ENCODE data around the gene PRUNE2. TPM values are rescaled to one million over a fixed set of nuclear protein-coding genes. Genes with fewer than 3 reads are reported as not detected.
A peak's percentile ranks its signal among the peaks of the same experiment; 100 is the strongest.

PRUNE2 gene
- total RNA-seq, 1 experiment from 2014 or later: 0.48 TPM

- Histone ChIP-seq H2AFZ (ENCODE audit: low read length) (no peak overlapping the region), H3K27me3 (ENCODE audit: low read length) (no peaks in the 10 kb centered on the region), H3K9me3 (ENCODE audit: low read length) (no peaks in the 10 kb centered on the region), H4K20me1 (ENCODE audit: insufficient read depth, low read depth, low read length) (no peaks in the 10 kb centered on the region), H3K9me2 (replicated peaks; ENCODE audit: insufficient read depth, low read length) (no peaks in the 10 kb centered on the region), H3K36me3 (ENCODE audit: insufficient read depth, low read length) (no peaks in the 10 kb centered on the region), H3K4me2 (ENCODE audit: low read depth, low read length, poor library complexity, severe bottlenecking) (no peak overlapping the region), H3K9ac (ENCODE audit: low read length) (no peak overlapping the region), H3K79me2 (ENCODE audit: low read length) (no peaks in the 10 kb centered on the region), H3K27ac (ENCODE audit: low read length) (no peak overlapping the region), H3K4me3 (ENCODE audit: low read length) (no peak overlapping the region), H3K4me1 (ENCODE audit: low read length) (no peaks in the 10 kb centered on the region)
- no peak for DNase-seq
Measured at GRCh38 chr9:76718166-76718565, 187.7 kb downstream of the PRUNE2 start.

GRCh38 chr9:76717613-76718012 lies 188.3 kb downstream of the PRUNE2 start:
- no peaks in the 10 kb centered on the region for H3K4me1 ChIP-seq (ENCODE audit: low read length)
- H2AFZ ChIP-seq (ENCODE audit: low read length): no peak overlapping the region
- H3K27ac ChIP-seq (ENCODE audit: low read length): no peak overlapping the region
- H3K9ac ChIP-seq (ENCODE audit: low read length): no peak overlapping the region
- H3K9me3 ChIP-seq (ENCODE audit: low read length): no peaks in the 10 kb centered on the region
- H3K4me2 ChIP-seq (ENCODE audit: low read depth, low read length, poor library complexity, severe bottlenecking): no peak overlapping the region
- no peak for DNase-seq
- H3K4me3 ChIP-seq (ENCODE audit: low read length): no peak overlapping the region
- H3K36me3 ChIP-seq (ENCODE audit: insufficient read depth, low read length): no peaks in the 10 kb centered on the region
- H4K20me1 ChIP-seq (ENCODE audit: insufficient read depth, low read depth, low read length): no peaks in the 10 kb centered on the region
- H3K9me2 ChIP-seq (replicated peaks; ENCODE audit: insufficient read depth, low read length): no peaks in the 10 kb centered on the region
- H3K27me3 ChIP-seq (ENCODE audit: low read length): no peaks in the 10 kb centered on the region
- no peaks in the 10 kb centered on the region for H3K79me2 ChIP-seq (ENCODE audit: low read length)

GRCh38 chr9:76717176-76717575 lies 188.7 kb downstream of the PRUNE2 start:
- Histone ChIP-seq H3K27ac (ENCODE audit: low read length) (no peak overlapping the region), H4K20me1 (ENCODE audit: insufficient read depth, low read depth, low read length) (no peaks in the 10 kb centered on the region), H3K4me1 (ENCODE audit: low read length) (no peaks in the 10 kb centered on the region), H3K79me2 (ENCODE audit: low read length) (no peaks in the 10 kb centered on the region), H3K4me2 (ENCODE audit: low read depth, low read length, poor library complexity, severe bottlenecking) (no peak overlapping the region), H3K9me2 (replicated peaks; ENCODE audit: insufficient read depth, low read length) (no peaks in the 10 kb centered on the region), H3K27me3 (ENCODE audit: low read length) (no peaks in the 10 kb centered on the region), H3K9me3 (ENCODE audit: low read length) (no peaks in the 10 kb centered on the region), H2AFZ (ENCODE audit: low read length) (no peak overlapping the region), H3K4me3 (ENCODE audit: low read length) (no peak overlapping the region), H3K9ac (ENCODE audit: low read length) (no peak overlapping the region), H3K36me3 (ENCODE audit: insufficient read depth, low read length) (no peaks in the 10 kb centered on the region)
- no peak for DNase-seq

- Histone ChIP-seq H3K9me3 (ENCODE audit: low read length) (no peaks in the 10 kb centered on the region), H3K4me3 (ENCODE audit: low read length) (no peak overlapping the region), H3K4me1 (ENCODE audit: low read length) (no peaks in the 10 kb centered on the region), H3K27me3 (ENCODE audit: low read length) (no peaks in the 10 kb centered on the region), H3K79me2 (ENCODE audit: low read length) (no peaks in the 10 kb centered on the region), H3K4me2 (ENCODE audit: low read depth, low read length, poor library complexity, severe bottlenecking) (no peak overlapping the region), H3K9ac (ENCODE audit: low read length) (no peak overlapping the region), H2AFZ (ENCODE audit: low read length) (no peak overlapping the region), H3K36me3 (ENCODE audit: insufficient read depth, low read length) (no peaks in the 10 kb centered on the region), H3K27ac (ENCODE audit: low read length) (no peak overlapping the region), H3K9me2 (replicated peaks; ENCODE audit: insufficient read depth, low read length) (no peaks in the 10 kb centered on the region), H4K20me1 (ENCODE audit: insufficient read depth, low read depth, low read length) (no peaks in the 10 kb centered on the region)
- DNase-seq: no peak
Measured at GRCh38 chr9:76716085-76716672, 189.7 kb downstream of the PRUNE2 start.

- no peak overlapping the region for H3K4me2 ChIP-seq (ENCODE audit: low read depth, low read length, poor library complexity, severe bottlenecking)
- H3K9me2 ChIP-seq (replicated peaks; ENCODE audit: insufficient read depth, low read length): no peaks in the 10 kb centered on the region
- H3K79me2 ChIP-seq (ENCODE audit: low read length): no peaks in the 10 kb centered on the region
- H3K9ac ChIP-seq (ENCODE audit: low read length): no peak overlapping the region
- no peaks in the 10 kb centered on the region for H3K36me3 ChIP-seq (ENCODE audit: insufficient read depth, low read length)
- H3K9me3 ChIP-seq (ENCODE audit: low read length): no peaks in the 10 kb centered on the region
- no peaks in the 10 kb centered on the region for H4K20me1 ChIP-seq (ENCODE audit: insufficient read depth, low read depth, low read length)
- DNase-seq: no peak
- no peak overlapping the region for H3K4me3 ChIP-seq (ENCODE audit: low read length)
- no peaks in the 10 kb centered on the region for H3K27me3 ChIP-seq (ENCODE audit: low read length)
- no peak overlapping the region for H3K27ac ChIP-seq (ENCODE audit: low read length)
- no peak overlapping the region for H2AFZ ChIP-seq (ENCODE audit: low read length)
- H3K4me1 ChIP-seq (ENCODE audit: low read length): no peaks in the 10 kb centered on the region
Measured at GRCh38 chr9:76713381-76713780, 192.5 kb downstream of the PRUNE2 start.

- Histone ChIP-seq H3K27ac (ENCODE audit: low read length) (no peak overlapping the region), H3K27me3 (ENCODE audit: low read length) (no peaks in the 10 kb centered on the region), H4K20me1 (ENCODE audit: insufficient read depth, low read depth, low read length) (no peaks in the 10 kb centered on the region), H2AFZ (ENCODE audit: low read length) (no peak overlapping the region), H3K4me1 (ENCODE audit: low read length) (no peaks in the 10 kb centered on the region), H3K4me3 (ENCODE audit: low read length) (no peak overlapping the region), H3K79me2 (ENCODE audit: low read length) (no peaks in the 10 kb centered on the region), H3K4me2 (ENCODE audit: low read depth, low read length, poor library complexity, severe bottlenecking) (no peak overlapping the region), H3K9me3 (ENCODE audit: low read length) (no peaks in the 10 kb centered on the region), H3K9me2 (replicated peaks; ENCODE audit: insufficient read depth, low read length) (no peaks in the 10 kb centered on the region), H3K9ac (ENCODE audit: low read length) (no peak overlapping the region), H3K36me3 (ENCODE audit: insufficient read depth, low read length) (no peaks in the 10 kb centered on the region)
- no peak for DNase-seq
Measured at GRCh38 chr9:76709020-76709419, 196.9 kb downstream of the PRUNE2 start.

- Histone ChIP-seq H3K4me3 (ENCODE audit: low read length) (no peak overlapping the region), H3K9me3 (ENCODE audit: low read length) (no peaks in the 10 kb centered on the region), H3K4me1 (ENCODE audit: low read length) (no peaks in the 10 kb centered on the region), H3K4me2 (ENCODE audit: low read depth, low read length, poor library complexity, severe bottlenecking) (no peak overlapping the region), H4K20me1 (ENCODE audit: insufficient read depth, low read depth, low read length) (no peaks in the 10 kb centered on the region), H3K79me2 (ENCODE audit: low read length) (no peaks in the 10 kb centered on the region), H3K27ac (ENCODE audit: low read length) (no peak overlapping the region), H3K36me3 (ENCODE audit: insufficient read depth, low read length) (no peaks in the 10 kb centered on the region), H3K9me2 (replicated peaks; ENCODE audit: insufficient read depth, low read length) (no peaks in the 10 kb centered on the region), H3K9ac (ENCODE audit: low read length) (no peak overlapping the region), H3K27me3 (ENCODE audit: low read length) (no peaks in the 10 kb centered on the region), H2AFZ (ENCODE audit: low read length) (no peak overlapping the region)
- DNase-seq: no peak
Measured at GRCh38 chr9:76707510-76707909, 198.4 kb downstream of the PRUNE2 start.

- H3K27ac ChIP-seq (ENCODE audit: low read length): no peak overlapping the region
- H3K9ac ChIP-seq (ENCODE audit: low read length): no peak overlapping the region
- H3K36me3 ChIP-seq (ENCODE audit: insufficient read depth, low read length): no peaks in the 10 kb centered on the region
- H3K27me3 ChIP-seq (ENCODE audit: low read length): no peaks in the 10 kb centered on the region
- H3K9me3 ChIP-seq (ENCODE audit: low read length): no peaks in the 10 kb centered on the region
- H3K4me2 ChIP-seq (ENCODE audit: low read depth, low read length, poor library complexity, severe bottlenecking): no peak overlapping the region
- no peaks in the 10 kb centered on the region for H4K20me1 ChIP-seq (ENCODE audit: insufficient read depth, low read depth, low read length)
- H3K4me1 ChIP-seq (ENCODE audit: low read length): no peaks in the 10 kb centered on the region
- H2AFZ ChIP-seq (ENCODE audit: low read length): no peak overlapping the region
- no peaks in the 10 kb centered on the region for H3K79me2 ChIP-seq (ENCODE audit: low read length)
- peak; percentile 74 for DNase-seq
- no peaks in the 10 kb centered on the region for H3K9me2 ChIP-seq (replicated peaks; ENCODE audit: insufficient read depth, low read length)
- H3K4me3 ChIP-seq (ENCODE audit: low read length): no peak overlapping the region
Measured at GRCh38 chr9:76704593-76705204, 201.2 kb downstream of the PRUNE2 start.

Measured in Karpas-422 (cell line).